GM10248 (cell line): ENCODE results near the gene RGL4.

Experiments
- CTCF ChIA-PET: fragments of 300-600 bp; sonication (Branson Sonifier 250); formaldehyde crosslinking; extraction: SDS; loops from one replicate; lab custom pipeline; 2021; ENCODE audit warnings: antibody characterized with exemption; lab: Yijun Ruan, JAX
- POLR2A ChIA-PET: fragments of 350-650 bp; sonication (Branson Sonifier 250); formaldehyde crosslinking; extraction: SDS; loops from one replicate; lab custom pipeline; 2020; ENCODE audit warnings: antibody characterized with exemption; lab: Yijun Ruan, JAX
- DNase-seq: peaks from one replicate; pipeline ENCODE4 v3.0.0; 2012; ENCODE audit errors: extremely low spot score
- TF ChIP-seq, protein P1 (sequence below): IDR thresholded peaks from 2 replicates; pipeline ENCODE4 v1.5.1; 2012; ENCODE audit warnings: mild to moderate bottlenecking, low read depth; ENCODE audit errors: extremely low read depth, missing control alignments, control extremely low read depth

Gene RGL4

GRCh38 chr22:23688121-23688520, 2.7 kb upstream of the RGL4 start:
- no peak for DNase-seq
- POLR2A ChIA-PET, result no interaction called here
- TF ChIP-seq, protein P1, sequence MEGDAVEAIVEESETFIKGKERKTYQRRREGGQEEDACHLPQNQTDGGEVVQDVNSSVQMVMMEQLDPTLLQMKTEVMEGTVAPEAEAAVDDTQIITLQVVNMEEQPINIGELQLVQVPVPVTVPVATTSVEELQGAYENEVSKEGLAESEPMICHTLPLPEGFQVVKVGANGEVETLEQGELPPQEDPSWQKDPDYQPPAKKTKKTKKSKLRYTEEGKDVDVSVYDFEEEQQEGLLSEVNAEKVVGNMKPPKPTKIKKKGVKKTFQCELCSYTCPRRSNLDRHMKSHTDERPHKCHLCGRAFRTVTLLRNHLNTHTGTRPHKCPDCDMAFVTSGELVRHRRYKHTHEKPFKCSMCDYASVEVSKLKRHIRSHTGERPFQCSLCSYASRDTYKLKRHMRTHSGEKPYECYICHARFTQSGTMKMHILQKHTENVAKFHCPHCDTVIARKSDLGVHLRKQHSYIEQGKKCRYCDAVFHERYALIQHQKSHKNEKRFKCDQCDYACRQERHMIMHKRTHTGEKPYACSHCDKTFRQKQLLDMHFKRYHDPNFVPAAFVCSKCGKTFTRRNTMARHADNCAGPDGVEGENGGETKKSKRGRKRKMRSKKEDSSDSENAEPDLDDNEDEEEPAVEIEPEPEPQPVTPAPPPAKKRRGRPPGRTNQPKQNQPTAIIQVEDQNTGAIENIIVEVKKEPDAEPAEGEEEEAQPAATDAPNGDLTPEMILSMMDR, result no peak
- CTCF ChIA-PET, result interaction anchor here (1.2 to 1.4 kb wide), 2 partner anchors 12 to 19 kb away, joined by 3 read pairs; no protein-coding TSS in a partner anchor

GRCh38 chr22:23688571-23688970, 2.2 kb upstream of the RGL4 start:
- ChIA-PET CTCF (interaction anchor here (1.2 kb wide), 1 partner anchor 12 kb away, joined by 3 read pairs; no protein-coding TSS in a partner anchor), POLR2A (no interaction called here)
- DNase-seq, result no peak
- TF ChIP-seq, protein P1, result no peak

GRCh38 chr22:23689414-23689813, 1.4 kb upstream of the RGL4 start:
- TF ChIP-seq, protein P1, result no peak
- POLR2A ChIA-PET, result no interaction called here
- DNase-seq, result no peak

DNA sequence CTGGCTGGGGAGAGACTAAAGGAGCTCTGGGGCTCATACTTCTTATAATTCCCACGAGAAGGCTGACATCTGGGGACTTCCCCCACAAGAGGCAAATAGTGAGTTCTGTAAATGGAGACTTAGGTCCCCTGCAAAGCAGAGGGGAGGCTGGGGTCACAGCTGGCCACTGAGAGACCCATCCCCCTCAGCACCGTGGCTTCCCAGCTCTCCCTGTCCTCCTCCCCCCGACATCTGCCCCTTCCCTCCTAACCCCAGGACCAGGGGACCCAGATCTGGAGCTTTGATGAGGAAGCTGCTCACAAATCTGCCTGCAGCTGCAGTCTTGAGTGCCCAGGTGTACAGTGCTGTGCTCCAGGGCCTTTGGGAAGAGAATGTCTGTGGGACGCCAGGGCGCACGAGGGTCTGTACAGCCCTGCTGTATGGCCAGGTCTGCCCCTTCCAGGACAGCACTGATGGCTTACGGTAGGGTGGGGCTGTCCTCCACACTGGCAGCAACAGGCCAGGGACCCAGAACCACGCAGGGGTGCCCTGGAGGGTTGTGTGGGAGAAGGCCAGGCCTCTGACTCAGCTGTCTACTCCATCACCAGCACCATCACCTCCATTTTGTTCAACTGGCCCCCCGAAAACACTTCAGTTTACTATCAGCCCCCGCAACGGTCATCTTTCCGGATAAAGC, 1.1 kb downstream of the RGL4 start:
- POLR2A ChIA-PET, result no interaction called here

More at GRCh38 chr22:23689414-23689813, 1.4 kb upstream of the RGL4 start:
- CTCF ChIA-PET, result interaction anchor here (1.2 kb wide), 1 partner anchor 13 kb away, joined by 3 read pairs; no protein-coding TSS in a partner anchor

GRCh38 chr22:23692598-23693291, 1.9 kb downstream of the RGL4 start:
- no peak for DNase-seq
- ChIA-PET POLR2A (no interaction called here), CTCF (interaction anchor here (0.6 kb wide), 1 partner anchor 66 kb away, joined by 3 read pairs; no protein-coding TSS in a partner anchor)
- TF ChIP-seq, protein P1, result no peak

More for the DNA sequence above, 1.1 kb downstream of the RGL4 start:
- DNase-seq, result no peak
- CTCF ChIA-PET, result no interaction called here
- TF ChIP-seq, protein P1, result no peak

GRCh38 chr22:23693979-23694680, 3.3 kb downstream of the RGL4 start:
- DNase-seq, result no peak
- ChIA-PET CTCF (interaction anchor here (1.8 to 2.8 kb wide), 2 partner anchors 8 to 156 kb away, joined by 6 to 9 read pairs; no protein-coding TSS in a partner anchor), POLR2A (no interaction called here)
- TF ChIP-seq, protein P1, result no peak
